Measurements from ENCODE around the gene RAB15. TPM values are rescaled to one million over a fixed set of nuclear protein-coding genes. Genes with fewer than 3 reads are reported as not detected.
A peak's percentile ranks its signal among the peaks of the same experiment; 100 is the strongest.

The RAB15 gene
- total and polyA plus RNA-seq, 7 donors = 3.1 to 61.9 (median 18.0) TPM

GRCh38 chr14:64948612-64949210 is 23.4 kb downstream of the RAB15 start:
- DNase-seq (no peak), ATAC-seq (no peak)
- H3K27ac ChIP-seq = peak overlapping the region; percentile 96
- WGBS, 3 donors = 88 to 96% (median 91%) methylated on average over 8 of the region's 8 CpGs
- H3K27me3 ChIP-seq (ENCODE audit: insufficient read depth in 3 of 3, low read length in 2 of 3) = no peaks in the 10 kb centered on the region
- peaks cover 0 to 24% of the 10 kb centered on the region in 2 donors for H3K36me3 ChIP-seq (ENCODE audit: insufficient read depth in 1 of 2, low read depth in 1 of 2)
- TF ChIP-seq CTCF (IDR thresholded peaks at IDR 0.05) = no peak
- H3K9me3 ChIP-seq = no peaks in the 10 kb centered on the region
- intact Hi-C loops (cut with DNase I) = no loop called here
- H3K4me1 ChIP-seq = peaks cover 48% of the 10 kb centered on the region
- H3K4me3 ChIP-seq = no peak overlapping the region

- DNase-seq (peak in 1 of 2 donors; percentile 70), ATAC-seq (peak in 1 of 4 donors; percentile 17)
- Histone ChIP-seq H3K9me3 (no peaks in the 10 kb centered on the region), H3K27ac (peak overlapping the region; percentile 96), H3K27me3 (ENCODE audit: insufficient read depth in 3 of 3, low read length in 2 of 3) (no peaks in the 10 kb centered on the region), H3K36me3 (ENCODE audit: insufficient read depth in 1 of 2, low read depth in 1 of 2) (peaks cover 0 to 28% of the 10 kb centered on the region in 2 donors), H3K4me3 (no peak overlapping the region), H3K4me1 (peaks cover 43% of the 10 kb centered on the region)
- WGBS, 3 donors = 76 to 84% (median 81%) methylated on average over 27 to 28 of the region's 28 CpGs
- intact Hi-C loops (cut with DNase I) = no loop called here
- no peak for TF ChIP-seq CTCF (IDR thresholded peaks at IDR 0.05)
Observed at GRCh38 chr14:64947710-64948611, 24.2 kb downstream of the RAB15 start.

GRCh38 chr14:64946310-64947045 is 25.7 kb downstream of the RAB15 start:
- Histone ChIP-seq H3K4me1 (peaks cover 28% of the 10 kb centered on the region), H3K36me3 (ENCODE audit: insufficient read depth in 1 of 2, low read depth in 1 of 2) (peaks cover 0 to 35% of the 10 kb centered on the region in 2 donors), H3K27ac (peak overlapping the region; percentile 36), H3K9me3 (no peaks in the 10 kb centered on the region), H3K4me3 (no peak overlapping the region), H3K27me3 (ENCODE audit: insufficient read depth in 3 of 3, low read length in 2 of 3) (no peaks in the 10 kb centered on the region)
- intact Hi-C loops (cut with DNase I) = no loop called here
- ATAC-seq (no peak), DNase-seq (no peak)
- no peak for TF ChIP-seq CTCF (IDR thresholded peaks at IDR 0.05)
- 86 to 95% (median 86%) methylated on average over 6 of the region's 6 CpGs for WGBS, 3 donors

- WGBS, 3 donors = 76 to 87% (median 79%) methylated on average over 12 of the region's 12 CpGs
- H3K4me1 ChIP-seq = peaks cover 24% of the 10 kb centered on the region
- no peaks in the 10 kb centered on the region for H3K9me3 ChIP-seq
- ATAC-seq (peak in 1 of 4 donors; percentile 33), DNase-seq (no peak)
- no peaks in the 10 kb centered on the region for H3K27me3 ChIP-seq (ENCODE audit: insufficient read depth in 3 of 3, low read length in 2 of 3)
- intact Hi-C loops (cut with DNase I) = no loop called here
- TF ChIP-seq CTCF (IDR thresholded peaks at IDR 0.05) = no peak
- H3K36me3 ChIP-seq (ENCODE audit: insufficient read depth in 1 of 2, low read depth in 1 of 2) = peaks cover 0 to 35% of the 10 kb centered on the region in 2 donors
- peak overlapping the region; percentile 36 for H3K27ac ChIP-seq
- H3K4me3 ChIP-seq = no peak overlapping the region
Observed at GRCh38 chr14:64945431-64946178, 26.5 kb downstream of the RAB15 start.
